SK-N-MC (cell line): Measurements from ENCODE around the gene CFAP70.

Experiments used
- EZH2 ChIP-seq: fragments of 200-600 bp; sonication (generic); IDR thresholded peaks from one replicate; pipeline ENCODE4 v1.6.1; 2017; ENCODE audit warnings: antibody characterized with exemption
- FOXP2 ChIP-seq: optimal IDR thresholded peaks from 2 replicates; pipeline ENCODE3; 2011; ENCODE audit warnings: mild to moderate bottlenecking, moderate library complexity; ENCODE audit not compliant: insufficient read depth; ENCODE audit errors: extremely low read length, control extremely low read depth
- POLR2AphosphoS5 ChIP-seq: IDR thresholded peaks from 2 replicates; pipeline ENCODE4 v1.6.1; 2012; ENCODE audit warnings: mild to moderate bottlenecking, low read depth, low read length, borderline replicate concordance

GRCh38 chr10:73206385-73206784 lies 152.3 kb downstream of the CFAP70 start:
- TF ChIP-seq POLR2AphosphoS5 (no peak), EZH2 (no peak), FOXP2 (no peak)
